Right lobe of liver (tissue), 4 donors: ENCODE results near the gene ZBTB21.

ENCODE experiments used
- CTCF ChIP-seq, 4 donors: fragments of 200-600 bp in 3 of 4; fragments of 450-650 bp in 1 of 4; IDR thresholded peaks; one replicate each; pipeline versions ENCODE4 v1.5.1 to v1.8.0; 2016 to 2022; ENCODE audit warnings: antibody characterized with exemption in 4 of 4, mild to moderate bottlenecking in 2 of 4
- POLR2A ChIP-seq: fragments of 450-650 bp; IDR thresholded peaks from one replicate; pipeline ENCODE4 v1.6.1; 2017; ENCODE audit warnings: antibody characterized with exemption, mild to moderate bottlenecking
- donor health status: DM: no; HTN: no; CAD: no.
- donor health status: DM: no; HTN: no; CAD: no.
- donor health status: DM: no; HTN: yes; CAD: no.

GRCh38 chr21:42044871-42045495 lies 34.8 kb upstream of the ZBTB21 start:
- no peak for TF ChIP-seq CTCF (IDR thresholded peaks at IDR 0.05)
- no peak for TF ChIP-seq POLR2A
